IMR-90 (cell line): ENCODE data around the gene RGS16. TPM values are rescaled to one million over a fixed set of nuclear protein-coding genes. Genes with fewer than 3 reads are reported as not detected.

Source experiments
- ATAC-seq: fragments of 200-7000 bp; cut with Tn5 transposase; 2 replicates; pipeline ENCODE4 v1.9.1; 2020; ENCODE audit warnings: low read depth, mild to moderate bottlenecking, moderate library complexity
- BruUV-seq: library from RNA; stranded (reverse); fragments of 400-500 nt; replicated peaks from 2 replicates; lab custom pipeline; 2021; lab: Mats Ljungman, UMichigan
- CTCF ChIA-PET: fragments of 300-600 bp; formaldehyde crosslinking; extraction: SDS; loops from one replicate; lab custom pipeline; 2021; ENCODE audit warnings: antibody characterized with exemption; lab: Yijun Ruan, JAX
- POLR2A ChIA-PET: fragments of 300-600 bp; sonication (Branson Sonifier 250); formaldehyde crosslinking; loops from one replicate; lab custom pipeline; 2022; ENCODE audit warnings: antibody characterized with exemption; ENCODE audit not compliant: unreplicated experiment; lab: Charles Lee
- DNase-seq: peaks from one replicate; pipeline ENCODE4 v3.0.0; 2013
- H2AFZ ChIP-seq: replicated peaks from 2 replicates; pipeline ENCODE3; 2013; ENCODE audit warnings: low read length, mild to moderate bottlenecking; ENCODE audit not compliant: poor library complexity
- H2AK5ac ChIP-seq: 2 replicates; pipeline ENCODE4 v1.6.1; 2013; ENCODE audit warnings: low read depth, low read length, inconsistent platforms
- H2AK9ac ChIP-seq: replicated peaks from 2 replicates; pipeline ENCODE3; 2013; ENCODE audit warnings: mild to moderate bottlenecking, low read depth, low read length, moderate library complexity; ENCODE audit not compliant: poor library complexity
- H2BK120ac ChIP-seq: 2 replicates; pipeline ENCODE4 v1.6.1; 2013; ENCODE audit warnings: low read depth, low read length, inconsistent platforms
- H2BK15ac ChIP-seq: 3 replicates; pipeline ENCODE4 v1.6.1; 2013; ENCODE audit warnings: low read depth, low read length, inconsistent platforms
- H2BK20ac ChIP-seq: 2 replicates; pipeline ENCODE4 v1.6.1; 2013; ENCODE audit warnings: low read depth, mild to moderate bottlenecking, inconsistent platforms, low read length, moderate library complexity
- H2BK5ac ChIP-seq: 2 replicates; pipeline ENCODE4 v1.6.1; 2013; ENCODE audit warnings: mild to moderate bottlenecking, low read depth, low read length, inconsistent platforms; ENCODE audit not compliant: poor library complexity, severe bottlenecking
- H3K14ac ChIP-seq: replicated peaks from 2 replicates; pipeline ENCODE4 v1.6.1; 2013; ENCODE audit warnings: low read depth, low read length, inconsistent platforms
- H3K18ac ChIP-seq: 2 replicates; pipeline ENCODE4 v1.6.1; 2013; ENCODE audit warnings: low read depth, low read length, control low read depth
- H3K23ac ChIP-seq: 2 replicates; pipeline ENCODE4 v1.6.1; 2013; ENCODE audit warnings: low read depth, low read length, inconsistent platforms
- H3K27ac ChIP-seq: 2 replicates; pipeline ENCODE4 v1.5.1; 2013; ENCODE audit warnings: mild to moderate bottlenecking, control low read depth, low read length; ENCODE audit not compliant: insufficient read depth
- H3K27me3 ChIP-seq: 2 replicates; pipeline ENCODE4 v1.6.1; 2013; ENCODE audit warnings: low read length; ENCODE audit not compliant: control insufficient read depth, insufficient read depth
- H3K36me3 ChIP-seq: 2 replicates; pipeline ENCODE4 v1.6.1; 2013; ENCODE audit warnings: low read length, mixed read lengths; ENCODE audit not compliant: control insufficient read depth, insufficient read depth
- H3K4ac ChIP-seq: 2 replicates; pipeline ENCODE4 v1.6.1; 2013; ENCODE audit warnings: low read depth, low read length, inconsistent platforms
- H3K4me1 ChIP-seq: 2 replicates; pipeline ENCODE4 v1.6.1; 2013; ENCODE audit warnings: low read length, mixed read lengths; ENCODE audit not compliant: control insufficient read depth, insufficient read depth
- H3K4me2 ChIP-seq: 2 replicates; pipeline ENCODE4 v1.6.1; 2013; ENCODE audit warnings: low read depth, mild to moderate bottlenecking, control low read depth, low read length, moderate library complexity
- H3K4me3 ChIP-seq: 2 replicates; pipeline ENCODE4 v1.5.1; 2013; ENCODE audit warnings: low read depth, mild to moderate bottlenecking, control low read depth, low read length, moderate library complexity; ENCODE audit not compliant: insufficient read depth
- H3K56ac ChIP-seq: 2 replicates; pipeline ENCODE4 v1.6.1; 2013; ENCODE audit warnings: low read length, inconsistent platforms; ENCODE audit not compliant: insufficient read depth; ENCODE audit errors: extremely low read depth
- H3K79me1 ChIP-seq, 2 experiments: 2 replicates each; pipeline ENCODE4 v1.6.1; 2013; ENCODE audit warnings: low read length in 2 of 2, inconsistent platforms in 1 of 2, low read depth in 1 of 2
- H3K9ac ChIP-seq: 2 replicates; pipeline ENCODE4 v1.6.1; 2013; ENCODE audit warnings: low read depth, low read length, control low read depth
- H3K9me1 ChIP-seq: 2 replicates; pipeline ENCODE4 v1.6.1; 2013; ENCODE audit warnings: low read length, inconsistent platforms; ENCODE audit not compliant: insufficient read depth
- H3K9me3 ChIP-seq: 2 replicates; pipeline ENCODE4 v1.6.1; 2013; ENCODE audit warnings: low read length; ENCODE audit not compliant: control insufficient read depth, insufficient read depth
- H4K20me1 ChIP-seq: 2 replicates; pipeline ENCODE4 v1.6.1; 2013; ENCODE audit warnings: low read length, inconsistent platforms; ENCODE audit not compliant: insufficient read depth
- H4K5ac ChIP-seq: 2 replicates; pipeline ENCODE4 v1.6.1; 2013; ENCODE audit warnings: mild to moderate bottlenecking, low read depth, low read length, control low read depth
- H4K8ac ChIP-seq, 2 experiments: 2 replicates each; pipeline ENCODE4 v1.6.1; 2013; ENCODE audit warnings: low read depth in 2 of 2, low read length in 2 of 2, control low read depth in 1 of 2, inconsistent platforms in 1 of 2
- H4K91ac ChIP-seq: 2 replicates; pipeline ENCODE4 v1.6.1; 2013; ENCODE audit warnings: low read depth, low read length, inconsistent platforms; ENCODE audit not compliant: insufficient read depth
- BHLHE40 ChIP-seq: fragments of 150-350 bp; IDR thresholded peaks from 2 replicates; pipeline ENCODE4 v1.6.1; 2016; ENCODE audit warnings: mild to moderate bottlenecking, low read depth, low read length
- CHD1 ChIP-seq: IDR thresholded peaks from 2 replicates; pipeline ENCODE4 v1.6.1; 2012; ENCODE audit warnings: low read depth, low read length, improper control_type of control experiment
- MAZ ChIP-seq: IDR thresholded peaks from 2 replicates; pipeline ENCODE4 v1.6.1; 2012; ENCODE audit warnings: low read depth, mild to moderate bottlenecking, low read length, improper control_type of control experiment, moderate library complexity, borderline replicate concordance
- NFE2L2 ChIP-seq: fragments of 150-350 bp; IDR thresholded peaks from 2 replicates; pipeline ENCODE4 v1.6.1; 2016; ENCODE audit warnings: low read depth, mild to moderate bottlenecking, low read length
- POLR2A ChIP-seq: IDR thresholded peaks from 2 replicates; pipeline ENCODE4 v1.6.1; 2012; ENCODE audit warnings: mild to moderate bottlenecking, low read depth, low read length
- RAD21 ChIP-seq: IDR thresholded peaks from 2 replicates; pipeline ENCODE4 v1.6.1; 2012; ENCODE audit warnings: low read length, improper control_type of control experiment
- RFX5 ChIP-seq: IDR thresholded peaks from 2 replicates; pipeline ENCODE4 v1.8.0; 2012; ENCODE audit warnings: low read depth, mild to moderate bottlenecking, low read length, moderate library complexity
- WGBS, 2 experiments: methylation state at CpG; one replicate each; pipeline versions ENCODE4 v1.1.5 to v1.1.7; 2013; ENCODE audit warnings: missing lambda C conversion rate in 2 of 2; ENCODE audit not compliant: insufficient read length in 1 of 2; ENCODE audit errors: extremely low coverage in 2 of 2; 5-methylcytosine and 5-hydroxymethylcytosine counted together
- dilution Hi-C: fragments of 300-500 bp; cut with HindIII; formaldehyde crosslinking; loops from one replicate; pipeline ENCODE4 v1.14.3; 2018; ENCODE audit warnings: low sequenced_read_pairs; ENCODE audit not compliant: unreplicated experiment
- in situ Hi-C: fragments of 300-500 bp; cut with MboI; formaldehyde crosslinking; loops from 3 replicates; pipeline ENCODE4 v1.14.3; 2019; ENCODE audit warnings: low sequenced_read_pairs, inconsistent platforms, mixed read lengths
- intact Hi-C: fragments of 100-400 bp; cut with micrococcal nuclease; formaldehyde crosslinking; loops from 2 replicates; pipeline ENCODE4 v1.10.0; 2022
- polyA plus RNA-seq, 3 experiments: library from polyadenylated mRNA; depleted of rRNA; stranded (reverse); fragments of >200 nt; gene quantifications; 2 replicates each; pipeline ENCODE4 v1.2.3, GENCODE V29; 2012; ENCODE audit warnings: low replicate concordance in 1 of 3
- total RNA-seq: library from RNA; depleted of rRNA; stranded (reverse); fragments of >200 nt; gene quantifications from 2 replicates; pipeline ENCODE4 v1.2.3, GENCODE V29; 2012
- TF ChIP-seq, protein P1 (sequence below): conservative IDR thresholded peaks from 2 replicates; pipeline ENCODE4 v1.5.1; 2012; ENCODE audit warnings: mild to moderate bottlenecking, low read depth, low read length, improper control_type of control experiment

Gene RGS16
- total and polyA plus RNA-seq, 2 of the 4 experiments (the other 2 are of a cell fraction), result 0.15 to 0.18 TPM

GRCh38 chr1:182646739-182647138, 42.5 kb upstream of the RGS16 start:
- no peaks in the 10 kb centered on the region for H3K9me3 ChIP-seq
- H3K14ac ChIP-seq, result no peak overlapping the region
- no peak overlapping the region for H3K23ac ChIP-seq
- H4K20me1 ChIP-seq, result no peaks in the 10 kb centered on the region
- TF ChIP-seq, protein P1, sequence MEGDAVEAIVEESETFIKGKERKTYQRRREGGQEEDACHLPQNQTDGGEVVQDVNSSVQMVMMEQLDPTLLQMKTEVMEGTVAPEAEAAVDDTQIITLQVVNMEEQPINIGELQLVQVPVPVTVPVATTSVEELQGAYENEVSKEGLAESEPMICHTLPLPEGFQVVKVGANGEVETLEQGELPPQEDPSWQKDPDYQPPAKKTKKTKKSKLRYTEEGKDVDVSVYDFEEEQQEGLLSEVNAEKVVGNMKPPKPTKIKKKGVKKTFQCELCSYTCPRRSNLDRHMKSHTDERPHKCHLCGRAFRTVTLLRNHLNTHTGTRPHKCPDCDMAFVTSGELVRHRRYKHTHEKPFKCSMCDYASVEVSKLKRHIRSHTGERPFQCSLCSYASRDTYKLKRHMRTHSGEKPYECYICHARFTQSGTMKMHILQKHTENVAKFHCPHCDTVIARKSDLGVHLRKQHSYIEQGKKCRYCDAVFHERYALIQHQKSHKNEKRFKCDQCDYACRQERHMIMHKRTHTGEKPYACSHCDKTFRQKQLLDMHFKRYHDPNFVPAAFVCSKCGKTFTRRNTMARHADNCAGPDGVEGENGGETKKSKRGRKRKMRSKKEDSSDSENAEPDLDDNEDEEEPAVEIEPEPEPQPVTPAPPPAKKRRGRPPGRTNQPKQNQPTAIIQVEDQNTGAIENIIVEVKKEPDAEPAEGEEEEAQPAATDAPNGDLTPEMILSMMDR, result no peak
- TF ChIP-seq CHD1 (no peak), NFE2L2 (no peak), POLR2A (no peak), RFX5 (no peak), BHLHE40 (no peak), RAD21 (no peak), MAZ (no peak)
- H3K27ac ChIP-seq, result no peak overlapping the region
- POLR2A ChIA-PET, result no interaction called here
- intact Hi-C loops (no loop called here), in situ Hi-C loops (no loop called here), dilution Hi-C loops (no loop called here)
- H2BK15ac ChIP-seq, result no peak overlapping the region
- WGBS, 2 experiments, result no CpG with 5 or more reads among the region's 2 CpGs
- no peak overlapping the region for H3K56ac ChIP-seq
- H3K4me1 ChIP-seq, result no peaks in the 10 kb centered on the region
- CTCF ChIA-PET, result no interaction called here
- BruUV-seq, result no TSS peak
- H2AK5ac ChIP-seq, result no peak overlapping the region
- ATAC-seq, result no peak
- no peak overlapping the region for H3K4ac ChIP-seq
- H3K9me1 ChIP-seq, result no peaks in the 10 kb centered on the region
- no peak overlapping the region for H3K4me2 ChIP-seq
- H3K4me3 ChIP-seq, result no peak overlapping the region
- H2AK9ac ChIP-seq, result no peak overlapping the region
- H3K27me3 ChIP-seq, result peaks cover 6% of the 10 kb centered on the region
- no peak overlapping the region for H2BK120ac ChIP-seq
- H3K9ac ChIP-seq, result no peak overlapping the region
- H3K79me1 ChIP-seq, result no peaks in the 10 kb centered on the region
- H4K91ac ChIP-seq, result no peak overlapping the region
- no peak overlapping the region for H4K5ac ChIP-seq
- no peak overlapping the region for H2AFZ ChIP-seq
- DNase-seq, result no peak
- no peaks in the 10 kb centered on the region for H3K36me3 ChIP-seq
- no peak overlapping the region for H2BK5ac ChIP-seq
- H2BK20ac ChIP-seq, result no peak overlapping the region
- no peak overlapping the region for H3K18ac ChIP-seq
- no peak overlapping the region for H4K8ac ChIP-seq
